ENCODE data around the gene CCDC18.

- TF ChIP-seq CTCF (IDR thresholded peaks at IDR 0.05), result no peak
- TF ChIP-seq POLR2A (IDR thresholded peaks at IDR 0.05), result no peak
These were observed 29.1 kb upstream of the CCDC18 start for GRCh38 chr1:93151474-93151873.

Data from thyroid gland (tissue), 4 donors.